H1 (cell line): ENCODE results near the gene MAML1. TPM values are rescaled to one million over a fixed set of nuclear protein-coding genes. Genes with fewer than 3 reads are reported as not detected.
"Not testable (repeated sequence)": the region's sequence is repeated elsewhere in the genome, so short reads cannot be mapped to it uniquely, and the experiment has no call there.

ENCODE experiments used
- CTCF ChIA-PET: fragments of 300-600 bp; sonication (Branson Sonifier 250); formaldehyde crosslinking; loops from one replicate; lab custom pipeline; 2021; ENCODE audit not compliant: partially characterized antibody; lab: Charles Lee
- POLR2A ChIA-PET: fragments of 300-600 bp; sonication (Branson Sonifier 250); formaldehyde crosslinking; loops from one replicate; lab custom pipeline; 2021; ENCODE audit warnings: inconsistent platforms; ENCODE audit not compliant: partially characterized antibody; lab: Charles Lee
- DNase-seq, 2 experiments: peaks; one replicate each; pipeline versions ENCODE4 v3.0.0 to v3.0.0-alpha.2; 2010 to 2022; ENCODE audit warnings: low spot score in 2 of 2, low read depth in 1 of 2, mixed read lengths in 1 of 2
- FAIRE-seq: peaks from 2 replicates; lab custom pipeline; 2011; peaks lifted over from hg19 to GRCh38; lab: Jason Lieb, UNC
- H2AFZ ChIP-seq: 2 replicates; pipeline ENCODE4 v1.8.1; 2012; ENCODE audit warnings: low read length, inconsistent platforms
- H2AK5ac ChIP-seq: 2 replicates; pipeline ENCODE4 v1.6.1; 2013; ENCODE audit warnings: low read depth, low read length
- H2BK120ac ChIP-seq: replicated peaks from 2 replicates; pipeline ENCODE3; 2013; ENCODE audit warnings: low read depth, low read length, inconsistent platforms
- H2BK12ac ChIP-seq: 2 replicates; pipeline ENCODE4 v1.6.1; 2013; ENCODE audit warnings: low read depth, low read length
- H2BK15ac ChIP-seq: 2 replicates; pipeline ENCODE4 v1.6.1; 2013; ENCODE audit warnings: low read length
- H2BK20ac ChIP-seq: 2 replicates; pipeline ENCODE4 v1.6.1; 2013; ENCODE audit warnings: low read length
- H2BK5ac ChIP-seq: 2 replicates; pipeline ENCODE4 v1.6.1; 2013; ENCODE audit warnings: low read depth, low read length
- H3K14ac ChIP-seq: 2 replicates; pipeline ENCODE4 v1.6.1; 2013; ENCODE audit warnings: inconsistent platforms; ENCODE audit not compliant: insufficient read length
- H3K18ac ChIP-seq: 2 replicates; pipeline ENCODE4 v1.6.1; 2013; ENCODE audit warnings: low read length; ENCODE audit errors: extremely low read depth
- H3K23ac ChIP-seq: 2 replicates; pipeline ENCODE4 v1.6.1; 2013; ENCODE audit warnings: inconsistent platforms; ENCODE audit not compliant: insufficient read length
- H3K23me2 ChIP-seq: 2 replicates; pipeline ENCODE4 v1.6.1; 2013; ENCODE audit warnings: low read depth, low read length
- H3K27ac ChIP-seq: 2 replicates; pipeline ENCODE4 v1.6.1; 2011; ENCODE audit warnings: low read depth, low read length, inconsistent platforms
- H3K27me3 ChIP-seq, 4 experiments: replicated peaks in 1 of 4; 1 replicate in 1 of 4; 2 replicates in 3 of 4; pipeline versions ENCODE4 v1.6.1 to v1.8.1; 2011 to 2013; ENCODE audit warnings: low read length in 3 of 4, mild to moderate bottlenecking in 3 of 4, inconsistent platforms in 2 of 4, mixed read lengths in 2 of 4, moderate library complexity in 1 of 4; ENCODE audit not compliant: control insufficient read depth in 3 of 4, insufficient read depth in 3 of 4; ENCODE audit errors: extremely low read depth in 1 of 4
- H3K36me3 ChIP-seq, 4 experiments: 2 replicates each; pipeline versions ENCODE4 v1.6.1 to v1.8.1; 2011 to 2013; ENCODE audit warnings: mild to moderate bottlenecking in 4 of 4, low read length in 3 of 4, moderate library complexity in 2 of 4, control low read depth in 1 of 4, inconsistent platforms in 1 of 4; ENCODE audit not compliant: insufficient read depth in 4 of 4, control insufficient read depth in 2 of 4
- H3K4ac ChIP-seq: replicated peaks from 2 replicates; pipeline ENCODE3; 2013; ENCODE audit warnings: low read length, low read depth, mixed read lengths, inconsistent platforms; ENCODE audit not compliant: insufficient read length
- H3K4me1 ChIP-seq, 4 experiments: replicated peaks in 1 of 4; 1 replicate in 1 of 4; 2 replicates in 3 of 4; pipeline versions ENCODE4 v1.6.1 to v1.8.1; 2011 to 2013; ENCODE audit warnings: low read length in 3 of 4, inconsistent platforms in 2 of 4, mixed read lengths in 1 of 4; ENCODE audit not compliant: insufficient read depth in 4 of 4, control insufficient read depth in 3 of 4
- H3K4me2 ChIP-seq, 2 experiments: 2 replicates each; pipeline versions ENCODE4 v1.6.1 to v1.8.1; 2011 to 2013; ENCODE audit warnings: low read depth in 2 of 2, low read length in 2 of 2, control low read depth in 1 of 2, inconsistent platforms in 1 of 2, mild to moderate bottlenecking in 1 of 2; ENCODE audit not compliant: insufficient read depth in 1 of 2
- H3K4me3 ChIP-seq, 4 experiments: fragments of 200-600, 300-600 bp in 1 of 4; sonication (generic), shearing (Covaris generic), sonication (Bioruptor Twin) in 1 of 4; 2 replicates each; pipeline versions ENCODE4 v1.5.1 to v1.8.1; 2011 to 2016; ENCODE audit warnings: low read length in 4 of 4, low read depth in 3 of 4, control low read depth in 2 of 4, inconsistent platforms in 2 of 4, mild to moderate bottlenecking in 2 of 4, mixed read lengths in 1 of 4, moderate library complexity in 1 of 4; ENCODE audit not compliant: insufficient read depth in 2 of 4; ENCODE audit errors: extremely low read depth in 1 of 4
- H3K56ac ChIP-seq: replicated peaks from 2 replicates; pipeline ENCODE3; 2013; ENCODE audit warnings: low read depth, mild to moderate bottlenecking, mixed read lengths, low read length, inconsistent platforms; ENCODE audit not compliant: insufficient read length
- H3K79me1 ChIP-seq: 2 replicates; pipeline ENCODE4 v1.6.1; 2013; ENCODE audit warnings: low read depth, low read length, control low read depth
- H3K79me2 ChIP-seq, 2 experiments: 2 replicates each; pipeline versions ENCODE4 v1.6.1 to v1.8.1; 2012 to 2013; ENCODE audit warnings: low read length in 2 of 2, mild to moderate bottlenecking in 2 of 2, inconsistent platforms in 1 of 2; ENCODE audit not compliant: insufficient read depth in 2 of 2, control insufficient read depth in 1 of 2
- H3K9ac ChIP-seq, 4 experiments: replicated peaks in 1 of 4; 1 replicate in 1 of 4; 2 replicates in 3 of 4; pipeline versions ENCODE4 v1.6.1 to v1.8.1; 2011 to 2013; ENCODE audit warnings: low read depth in 3 of 4, low read length in 3 of 4, control low read depth in 2 of 4, mild to moderate bottlenecking in 2 of 4, moderate library complexity in 2 of 4, inconsistent platforms in 1 of 4; ENCODE audit errors: extremely low read depth in 1 of 4
- H3K9me3 ChIP-seq, 2 experiments: 2 replicates each; pipeline versions ENCODE4 v1.6.1 to v1.8.1; 2012 to 2013; ENCODE audit warnings: mild to moderate bottlenecking in 2 of 2, moderate library complexity in 2 of 2, control low read depth in 1 of 2, inconsistent platforms in 1 of 2, low read depth in 1 of 2, low read length in 1 of 2, mixed read lengths in 1 of 2; ENCODE audit not compliant: insufficient read depth in 2 of 2
- H4K20me1 ChIP-seq, 2 experiments: replicated peaks in 1 of 2; 2 replicates each; pipeline versions ENCODE3 to v1.8.1; 2011 to 2013; ENCODE audit warnings: inconsistent platforms in 2 of 2, low read length in 2 of 2, mild to moderate bottlenecking in 1 of 2; ENCODE audit not compliant: insufficient read depth in 2 of 2, control insufficient read depth in 1 of 2
- H4K5ac ChIP-seq: 2 replicates; pipeline ENCODE4 v1.6.1; 2013; ENCODE audit warnings: low read length, low read depth, mixed read lengths, inconsistent platforms; ENCODE audit not compliant: insufficient read length
- H4K8ac ChIP-seq: 2 replicates; pipeline ENCODE4 v1.8.0; 2013; ENCODE audit warnings: mild to moderate bottlenecking, moderate library complexity, low read length, inconsistent platforms; ENCODE audit not compliant: insufficient read depth; ENCODE audit errors: extremely low read depth
- H4K91ac ChIP-seq: replicated peaks from 2 replicates; pipeline ENCODE3; 2013; ENCODE audit warnings: low read length, mixed read lengths, inconsistent platforms; ENCODE audit not compliant: insufficient read length
- WGBS, 2 experiments: shearing (Covaris generic) in 1 of 2; methylation state at CpG; one replicate each; pipeline versions ENCODE4 v1.1.6 to v1.1.7; 2013 to 2015; ENCODE audit warnings: low lambda C conversion rate in 2 of 2, mixed read lengths in 2 of 2, inconsistent platforms in 1 of 2, low coverage in 1 of 2, missing lambda C conversion rate in 1 of 2; ENCODE audit not compliant: insufficient replicate concordance in 2 of 2, insufficient coverage in 1 of 2, insufficient read length in 1 of 2; ENCODE audit errors: extremely low coverage in 1 of 2, missing lambda C conversion rate in 1 of 2; 5-methylcytosine and 5-hydroxymethylcytosine counted together
- polyA plus RNA-seq, 7 experiments: library from polyadenylated mRNA; depleted of rRNA in 3 of 7; stranded (reverse) in 5 of 7; unstranded in 2 of 7; fragments of >200 nt in 5 of 7; fragments of 200-250 nt in 2 of 7; gene quantifications; 1 replicate in 5 of 7; 2 replicates in 1 of 7; 4 replicates in 1 of 7; pipeline versions ENCODE4 v1.2.1 to v1.2.3, GENCODE V29; 2011 to 2013; ENCODE audit warnings: missing spikeins in 2 of 7, mixed read lengths in 2 of 7
- total RNA-seq: library from RNA; stranded (reverse); fragmentation: NEBNext Ultra II Directional; extraction: Animal tissue kit (Norgen Biotek cat#: 25700); gene quantifications from 2 replicates; pipeline ENCODE4 v1.2.1, GENCODE V29; 2021

MAML1 gene
- total and polyA plus RNA-seq, 2 of the 8 experiments (the other 6 are each of a cell fraction or from before 2014, with no cell fraction given), result 17.1 to 41.9 TPM

DNA sequence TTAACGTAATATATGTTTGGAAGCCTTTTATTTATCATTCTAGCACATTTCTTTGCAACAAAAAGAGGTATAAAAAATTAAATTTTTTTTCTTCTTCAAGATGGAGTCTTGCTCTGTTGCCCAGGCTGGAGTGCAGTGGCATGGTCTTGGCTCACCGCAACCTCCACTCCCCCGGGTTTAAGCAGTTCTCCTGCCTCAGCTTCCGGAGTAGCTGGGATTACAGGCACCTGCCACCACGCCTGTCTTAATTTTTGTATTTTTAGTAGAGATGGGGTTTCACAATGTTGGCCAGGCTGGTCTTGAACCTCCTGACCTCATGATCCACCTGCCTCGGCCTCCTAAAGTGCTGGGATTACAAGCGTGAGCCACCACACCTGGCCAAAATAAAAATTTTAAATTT lies 11.5 kb downstream of the MAML1 start:
- H3K18ac ChIP-seq, H3K9ac ChIP-seq, H4K91ac ChIP-seq, H3K36me3 ChIP-seq, H3K4me2 ChIP-seq, FAIRE-seq, H2BK5ac ChIP-seq, H3K14ac ChIP-seq, H3K23me2 ChIP-seq, H3K23ac ChIP-seq, H2BK120ac ChIP-seq, H4K8ac ChIP-seq, H2BK20ac ChIP-seq, H2BK15ac ChIP-seq, H2BK12ac ChIP-seq, H3K9me3 ChIP-seq, H2AK5ac ChIP-seq, H4K5ac ChIP-seq, H3K27ac ChIP-seq, H3K4ac ChIP-seq, H2AFZ ChIP-seq, H3K56ac ChIP-seq, H3K4me3 ChIP-seq, H3K4me1 ChIP-seq, H3K79me1 ChIP-seq, H3K27me3 ChIP-seq, DNase-seq: not testable (repeated sequence)
- ChIA-PET CTCF (interaction anchor here (0.7 to 1.0 kb wide), 4 partner anchors 10 to 802 kb away, joined by 3 read pairs; no protein-coding TSS in a partner anchor), POLR2A (interaction anchor here (0.7 to 3.9 kb wide), 3 partner anchors 11 to 39 kb away, joined by 4 to 22 read pairs (median 4); partner anchors contain the start of gene MAML1)
- 92% methylated on average over 7 of the region's 7 CpGs; no CpG with 5 or more reads in 1 of the 2 experiments for WGBS, 2 experiments
- peaks cover 3 to 13% of the 10 kb centered on the region in 2 experiments for H4K20me1 ChIP-seq
- H3K79me2 ChIP-seq, result peaks cover 23 to 89% of the 10 kb centered on the region in 2 experiments
